HG03460 (cell line): ENCODE measurements around the gene RNF126.
"Not testable (repeated sequence)": the region's sequence is repeated elsewhere in the genome, so short reads cannot be mapped to it uniquely, and the experiment has no call there.

Experiments
- ATAC-seq: cut with Tn5 transposase; IDR thresholded peaks from one replicate; pipeline ENCODE4 v1.9.1; 2021; ENCODE audit not compliant: unreplicated experiment

RNF126 gene

DNA sequence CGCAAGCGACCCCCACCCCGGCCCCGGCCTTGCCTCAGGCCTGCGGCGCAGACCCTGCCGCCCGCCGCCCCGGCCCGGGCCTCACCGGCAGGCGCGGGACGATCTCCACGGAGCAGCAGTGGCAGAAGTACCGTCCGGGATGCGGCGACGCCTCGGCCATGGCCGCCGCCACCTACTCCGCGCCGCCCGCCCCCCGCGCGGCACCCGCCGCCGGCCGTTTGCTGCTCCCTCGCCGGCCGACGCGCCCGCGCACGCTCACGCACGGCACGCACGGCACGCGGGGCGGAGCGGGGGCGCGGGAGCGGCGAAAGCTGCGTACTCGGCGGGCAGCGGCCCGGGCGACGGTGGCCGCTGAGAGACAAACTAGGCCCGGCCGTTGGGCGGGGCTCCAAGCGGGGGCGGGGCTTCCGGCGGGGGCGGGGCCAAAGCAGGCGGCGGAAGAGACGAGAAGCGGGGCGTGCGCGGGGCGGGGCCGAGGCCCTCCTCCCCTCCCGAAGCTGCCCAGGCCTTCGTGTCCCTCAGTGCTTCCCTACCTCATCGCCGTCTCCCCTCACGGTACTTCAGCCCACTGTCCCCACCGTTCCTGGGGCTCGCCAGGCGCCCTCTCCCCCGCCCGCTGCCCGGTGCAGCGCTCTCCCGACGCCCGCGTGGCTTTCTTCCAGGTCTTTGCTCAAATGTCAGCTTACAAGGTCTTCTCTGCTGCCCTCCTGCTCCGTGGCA, at the start of gene RNF126:
TSS of gene RNF126 (minus strand) at position 253 of the 720 bp plus-strand sequence. CDS start at position 160, 93 bp downstream.
- peak; percentile 56 for ATAC-seq

DNA sequence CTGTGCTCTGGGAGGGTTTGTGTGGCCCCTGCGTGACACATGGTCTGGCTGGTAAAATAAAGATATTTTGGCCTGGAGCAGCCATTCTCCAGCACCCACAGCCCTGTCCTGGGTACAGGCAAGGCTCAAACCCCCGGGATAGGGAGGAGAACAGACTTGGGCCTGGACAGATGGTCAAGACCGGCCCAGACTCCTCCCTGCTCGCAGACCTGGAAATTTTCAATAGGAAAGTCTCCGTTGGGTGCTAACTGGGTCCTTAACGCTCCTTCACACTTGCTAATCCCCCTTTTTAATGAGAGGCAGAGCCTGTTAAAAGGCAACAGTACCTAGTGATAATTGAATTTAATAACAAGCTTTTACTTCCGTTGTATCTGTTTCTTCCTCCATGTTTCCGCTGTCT, 48.2 kb upstream of the RNF126 start:
- ATAC-seq: no peak

DNA sequence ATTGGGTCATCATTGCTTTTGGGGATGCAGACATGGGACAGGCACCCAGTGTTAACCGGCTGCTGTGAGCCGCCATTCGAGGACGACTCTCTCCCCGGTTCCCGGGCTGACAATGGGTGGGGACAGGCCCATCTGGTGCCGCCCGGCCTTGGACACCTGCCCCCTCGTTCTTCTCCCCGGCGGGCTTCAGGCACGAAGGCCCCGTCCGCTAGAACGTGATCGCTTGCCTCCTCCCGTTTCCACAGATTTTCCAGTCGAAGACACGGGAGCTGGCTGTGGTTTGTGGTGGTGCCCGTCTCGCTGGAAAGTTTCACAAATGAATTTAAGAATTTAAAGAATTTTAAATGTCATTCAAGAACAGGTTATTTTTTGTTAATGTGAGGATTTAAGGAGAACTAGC, 47.8 kb upstream of the RNF126 start:
- ATAC-seq: no peak

DNA sequence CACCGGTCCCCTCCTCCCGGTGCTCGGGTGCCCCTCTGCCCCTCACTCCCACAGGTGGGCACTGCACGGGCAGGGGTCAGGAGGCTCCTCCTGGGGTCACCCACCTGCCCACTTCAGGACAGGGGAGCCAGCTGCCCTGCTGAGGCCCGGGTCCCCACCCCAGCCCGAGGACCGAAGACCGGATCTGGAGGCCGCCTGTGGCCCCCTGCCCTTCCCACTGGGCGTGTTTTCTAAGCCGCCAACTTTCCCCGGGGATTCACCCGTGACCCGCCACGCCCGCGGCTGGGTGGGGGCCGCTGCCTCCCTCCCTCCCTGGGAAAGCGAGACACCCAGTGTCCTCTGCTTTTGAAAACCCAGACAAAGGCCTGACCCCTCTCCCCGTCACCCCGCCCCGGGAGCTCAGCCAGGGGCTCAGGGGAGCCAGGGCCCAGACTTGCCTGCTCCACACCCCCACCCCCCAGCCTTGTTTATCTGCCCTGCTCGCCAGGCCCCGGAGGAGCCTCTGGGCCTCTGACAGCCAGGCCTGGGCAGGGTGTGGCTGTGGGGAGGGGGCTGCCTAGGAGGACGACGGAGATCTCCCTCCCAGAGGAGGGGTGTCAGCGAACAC, 47.1 kb upstream of the RNF126 start:
- no peak for ATAC-seq

DNA sequence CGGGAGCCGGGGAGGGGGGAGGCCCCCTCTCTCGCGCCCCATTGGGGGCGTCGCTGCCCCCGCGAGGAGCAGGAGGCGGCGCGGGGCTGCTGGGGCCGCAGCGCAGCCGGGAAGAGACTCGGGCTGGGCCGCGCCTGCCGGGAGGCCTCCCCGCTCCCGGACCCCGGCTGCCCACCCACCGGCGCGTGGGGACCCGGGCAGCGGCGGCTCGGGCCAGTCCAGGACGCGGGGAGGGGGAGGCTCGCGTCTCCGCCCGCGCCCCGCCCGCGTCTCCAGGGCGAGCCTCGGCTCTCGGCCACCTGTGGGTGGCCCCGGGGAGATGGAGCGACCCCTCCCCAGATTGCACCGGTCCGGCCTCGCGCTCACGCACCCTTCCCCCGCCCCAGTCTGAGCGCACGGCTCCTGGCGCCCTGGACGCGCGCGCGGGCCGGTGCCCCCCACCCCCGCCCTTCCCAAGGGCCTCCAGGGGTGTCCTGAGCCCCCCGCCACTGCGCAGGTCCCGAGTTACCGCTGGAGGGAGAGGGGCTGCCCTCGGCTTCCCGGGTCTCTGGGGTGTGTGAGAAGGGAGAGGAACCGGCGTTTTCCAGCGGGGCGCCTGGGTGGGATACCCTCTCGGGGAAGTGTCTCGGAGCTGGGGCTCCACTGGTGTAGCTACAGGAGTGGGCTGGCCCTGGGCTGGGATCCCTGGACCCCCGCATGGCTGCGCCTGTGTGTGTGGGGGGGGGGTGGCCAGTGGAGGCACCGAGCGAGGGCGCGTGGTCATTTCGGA, 46.4 kb upstream of the RNF126 start:
- no peak for ATAC-seq

DNA sequence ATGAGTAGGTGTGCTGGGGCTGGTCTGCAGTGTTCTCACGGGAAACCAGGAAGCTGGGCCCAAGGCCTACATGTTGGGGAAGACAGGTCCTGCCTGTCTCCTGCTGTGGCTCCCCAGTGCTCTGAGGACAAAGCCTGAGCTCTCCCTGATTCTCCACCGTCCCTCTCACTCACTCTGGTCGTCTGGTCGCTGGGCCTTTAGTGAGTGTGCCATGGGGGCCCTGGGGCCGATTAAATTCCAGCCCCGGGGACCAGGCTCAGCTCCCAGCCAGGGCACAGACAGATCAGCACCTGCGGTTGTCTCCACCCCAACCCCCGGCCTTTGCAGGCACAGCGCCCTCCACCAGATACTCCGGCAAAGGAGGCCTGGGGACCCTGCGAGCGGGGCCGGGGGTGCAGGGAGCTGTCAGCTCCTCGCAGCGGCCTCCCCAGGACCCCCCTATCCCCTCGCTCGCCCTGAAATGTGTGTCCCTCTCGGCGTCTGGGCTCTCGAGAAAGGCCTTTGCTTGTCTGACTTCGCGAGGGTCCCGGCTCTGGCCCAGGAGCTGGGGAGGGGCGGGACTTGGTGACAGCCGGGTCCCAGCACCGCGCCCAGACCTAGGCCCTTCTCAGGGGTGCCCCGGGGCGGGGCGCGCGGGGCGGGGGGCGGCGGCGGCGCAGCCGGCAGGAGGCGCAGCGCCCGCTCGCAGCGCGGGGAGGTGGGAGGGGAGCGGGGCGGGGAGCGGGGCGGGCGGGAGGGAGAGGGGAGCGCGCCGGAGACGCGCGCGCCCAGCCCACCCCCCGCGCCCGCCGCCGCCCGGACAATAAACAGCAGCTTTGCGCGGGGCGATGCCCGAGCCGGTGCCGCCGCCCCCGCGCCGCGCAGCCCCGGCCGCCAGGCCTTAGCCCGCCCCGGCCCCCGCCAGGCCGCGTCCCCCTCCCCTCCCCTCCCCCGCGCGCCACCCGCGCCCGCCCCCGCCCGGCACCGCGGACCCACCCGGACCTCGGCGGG, 45.4 kb upstream of the RNF126 start, which contains the start of gene PALM:
TSS of gene PALM (plus strand) at position 782 of the 990 bp plus-strand sequence. CDS start 212 bp downstream, outside the sequence.
- no peak for ATAC-seq

DNA sequence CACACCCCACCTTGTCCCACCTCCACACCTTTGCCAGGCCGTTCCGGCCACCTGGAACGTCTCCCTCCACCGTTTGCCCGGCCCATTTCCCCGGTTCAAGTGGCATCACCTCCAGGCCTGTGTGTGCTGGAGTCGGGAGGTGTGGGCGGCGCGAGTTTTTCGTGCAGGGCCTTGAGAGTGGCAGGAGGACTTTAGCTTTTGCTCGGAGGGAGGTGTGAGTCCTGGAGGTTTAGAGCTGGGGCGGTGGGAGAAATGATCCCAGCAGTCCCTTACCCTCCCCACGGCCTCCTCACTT, 41.4 kb upstream of the RNF126 start:
- no peak for ATAC-seq

DNA sequence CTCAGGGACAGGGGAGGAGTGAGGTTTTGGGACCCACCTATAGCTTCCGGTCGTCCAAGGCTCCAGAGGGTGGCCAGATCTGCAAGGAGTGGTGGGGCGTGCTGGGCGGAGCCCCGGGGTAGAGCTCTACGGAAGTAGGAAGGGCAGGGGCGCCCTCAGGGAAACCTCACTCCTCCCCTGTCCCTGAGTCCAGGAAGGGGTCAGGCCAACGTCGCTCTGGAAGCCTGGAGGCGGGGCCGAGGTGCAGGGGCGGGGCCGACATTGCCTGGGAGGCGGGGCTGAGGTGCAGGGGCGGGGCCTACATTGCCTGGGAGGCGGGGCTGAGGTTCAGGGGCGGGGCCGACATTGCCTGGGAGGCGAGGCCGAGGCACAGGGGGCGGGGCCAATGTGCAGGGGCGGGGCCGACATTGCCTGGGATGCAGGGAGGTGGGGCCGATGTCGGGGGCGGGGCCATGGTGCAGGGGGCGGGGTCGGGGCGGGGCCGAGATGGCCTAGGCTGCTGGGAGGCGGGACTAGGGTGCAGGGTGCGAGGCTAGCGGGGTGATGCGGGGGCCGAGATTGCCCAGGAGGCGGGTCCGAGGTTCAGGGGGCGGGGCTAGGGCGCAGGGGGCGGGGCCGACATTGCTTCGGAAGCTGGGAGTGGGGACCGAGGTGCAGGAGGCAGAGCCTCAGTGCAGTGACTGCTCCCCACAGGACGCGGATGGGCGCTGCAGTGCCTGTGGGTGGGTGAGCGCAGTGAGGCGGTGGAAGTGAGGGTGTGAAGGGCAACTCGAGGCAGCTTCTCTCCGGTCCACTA, 40.8 kb upstream of the RNF126 start:
- ATAC-seq: no peak

DNA sequence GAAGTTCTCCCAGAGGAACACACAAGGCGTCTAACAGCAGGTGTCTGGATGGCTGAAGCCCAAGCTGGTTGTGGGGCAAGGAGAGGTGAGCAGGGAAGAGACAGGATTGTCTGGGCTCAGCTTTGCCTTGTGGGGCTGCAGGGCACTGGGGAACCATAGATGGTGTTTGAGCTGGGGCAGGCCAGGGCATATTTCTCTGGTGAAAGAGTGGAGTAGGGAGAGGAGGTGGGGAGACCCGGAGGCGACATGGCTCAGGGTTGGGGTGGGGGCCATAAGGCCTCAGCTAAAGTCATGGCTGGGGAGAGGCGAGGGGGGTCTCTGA, 40.3 kb upstream of the RNF126 start:
- no peak for ATAC-seq

DNA sequence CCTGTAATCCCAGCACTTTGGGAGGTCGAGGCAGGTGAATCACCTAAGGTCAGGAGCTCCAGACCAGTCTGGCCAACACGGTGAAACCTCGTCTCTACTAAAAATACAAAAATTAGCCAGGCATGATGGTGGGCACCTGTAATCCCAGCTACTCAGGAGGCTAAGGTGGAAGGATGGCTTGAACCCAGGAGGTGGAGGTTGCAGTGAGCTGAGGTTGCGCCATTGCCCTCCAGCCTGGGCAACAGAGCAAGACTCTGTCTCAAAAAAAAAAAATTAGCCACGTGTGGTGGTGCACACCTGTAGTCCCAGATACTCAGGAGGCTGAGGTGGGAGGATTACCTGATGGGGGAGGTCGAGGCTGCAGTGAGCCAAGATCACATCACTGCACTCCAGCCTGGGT, 39.8 kb upstream of the RNF126 start:
- not testable (repeated sequence) for ATAC-seq

DNA sequence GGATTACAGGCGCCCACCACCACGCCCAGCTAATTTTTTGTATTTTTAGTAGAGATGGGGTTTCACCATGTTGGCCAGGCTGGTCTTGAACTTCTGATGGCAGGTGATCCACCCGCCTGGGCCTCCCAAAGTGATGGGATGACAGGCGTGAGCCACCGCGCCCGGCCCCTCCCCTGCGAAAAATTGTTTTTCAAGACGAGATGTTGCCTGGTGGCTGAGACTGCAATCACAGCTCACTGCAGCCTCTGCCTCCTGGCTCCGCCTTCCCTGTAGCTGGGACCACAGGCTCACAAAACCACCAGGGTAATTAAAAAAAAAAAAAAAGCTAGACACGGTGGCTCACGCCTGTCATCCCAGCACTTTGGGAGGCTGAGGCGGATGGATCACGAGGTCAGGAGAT, 36.9 kb upstream of the RNF126 start:
- not testable (repeated sequence) for ATAC-seq

DNA sequence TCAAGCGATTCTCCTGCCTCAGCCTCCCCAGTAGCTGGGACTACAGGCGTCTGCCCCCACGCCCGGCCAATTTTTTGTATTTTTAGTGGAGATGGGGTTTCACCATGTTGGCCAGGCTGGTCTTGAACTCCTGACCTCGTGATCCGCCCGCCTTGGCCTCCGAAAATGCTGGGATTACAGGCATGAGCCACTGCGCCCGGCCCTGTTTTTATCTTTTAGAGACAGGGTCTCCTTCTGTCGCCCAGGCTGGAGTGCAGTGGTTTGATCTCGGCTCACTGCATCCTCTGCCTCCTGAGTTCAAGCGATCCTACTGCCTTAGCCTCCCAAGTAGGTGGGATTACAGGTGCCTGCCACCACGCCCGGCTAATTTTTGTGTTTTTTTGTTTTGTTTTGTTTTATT, 35.5 kb upstream of the RNF126 start:
- not testable (repeated sequence) for ATAC-seq

DNA sequence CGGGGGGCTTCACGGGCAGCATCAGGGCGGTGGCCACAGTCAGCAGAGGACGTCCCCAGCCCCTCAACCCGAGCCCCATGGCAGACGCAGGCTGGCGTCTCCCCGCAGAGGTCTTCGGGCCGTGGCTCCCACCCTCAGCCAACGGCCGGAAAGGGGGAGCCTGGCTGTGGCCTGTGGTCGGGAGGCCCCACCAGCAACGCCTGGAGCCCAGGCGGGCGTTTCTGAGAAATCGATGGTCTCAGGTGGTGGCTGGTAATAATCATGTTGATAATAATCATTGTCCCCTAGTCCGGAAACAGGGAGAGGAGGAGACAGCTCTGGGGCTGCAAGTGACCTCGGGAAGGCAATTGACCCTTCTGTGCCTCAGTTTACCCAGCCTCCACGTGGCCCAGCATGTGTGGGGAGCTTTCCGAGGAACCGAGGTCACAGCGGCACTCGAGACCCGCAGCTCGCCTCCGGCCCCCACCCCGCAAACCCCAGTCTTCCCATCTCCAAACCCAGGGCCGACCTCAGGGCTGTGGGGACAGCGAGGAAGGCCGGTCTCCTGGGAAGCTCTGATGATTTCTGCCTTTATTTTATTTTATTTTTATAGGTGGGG, 32.4 kb upstream of the RNF126 start, which contains the start of gene PRSS57:
TSS of gene PRSS57 (minus strand) at position 101 of the 598 bp plus-strand sequence. CDS start at position 79, 22 bp downstream.
- ATAC-seq: no peak

DNA sequence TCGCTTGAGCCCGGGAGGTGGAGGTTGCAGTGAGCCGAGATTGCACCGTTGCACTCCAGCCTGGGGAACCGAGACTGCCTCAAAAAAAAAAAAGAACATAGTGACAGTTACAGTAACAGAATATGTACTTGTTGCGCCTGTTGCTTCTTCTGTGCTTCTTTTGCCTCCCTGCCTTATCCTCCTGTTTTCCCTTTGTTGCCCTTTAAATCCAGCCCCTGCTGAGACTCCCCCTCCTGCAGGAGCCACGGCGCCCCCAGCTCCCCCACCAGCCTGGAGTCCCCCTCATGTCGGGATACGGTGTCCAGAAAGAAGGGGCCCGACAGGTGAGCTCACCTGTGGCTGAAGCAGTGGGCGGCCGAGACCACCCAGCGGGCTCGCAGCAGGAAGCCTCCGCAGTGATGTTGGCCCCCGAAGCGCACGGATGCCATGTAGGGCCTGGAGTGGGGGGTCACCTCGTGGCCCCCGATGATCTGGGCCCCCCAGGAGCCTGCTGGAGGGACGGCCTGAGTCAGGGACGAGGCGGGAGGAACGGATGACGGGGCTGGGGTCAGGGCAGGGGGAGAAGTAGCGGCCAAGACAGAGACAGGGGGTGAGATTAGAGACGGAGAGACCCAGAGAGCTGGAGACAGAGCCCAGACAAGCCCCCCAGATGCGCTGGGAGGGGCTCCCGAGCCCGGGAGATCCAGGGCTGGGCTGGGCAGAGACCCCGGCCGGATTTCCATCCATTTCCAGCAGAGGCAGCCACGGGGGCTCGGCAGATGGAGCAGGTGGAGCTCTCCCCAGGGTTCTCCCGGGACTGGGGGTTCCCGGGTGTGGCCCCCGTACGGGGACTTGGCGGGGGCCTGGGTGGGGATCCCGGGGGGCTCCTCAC, 31.7 kb upstream of the RNF126 start:
- ATAC-seq: no peak

DNA sequence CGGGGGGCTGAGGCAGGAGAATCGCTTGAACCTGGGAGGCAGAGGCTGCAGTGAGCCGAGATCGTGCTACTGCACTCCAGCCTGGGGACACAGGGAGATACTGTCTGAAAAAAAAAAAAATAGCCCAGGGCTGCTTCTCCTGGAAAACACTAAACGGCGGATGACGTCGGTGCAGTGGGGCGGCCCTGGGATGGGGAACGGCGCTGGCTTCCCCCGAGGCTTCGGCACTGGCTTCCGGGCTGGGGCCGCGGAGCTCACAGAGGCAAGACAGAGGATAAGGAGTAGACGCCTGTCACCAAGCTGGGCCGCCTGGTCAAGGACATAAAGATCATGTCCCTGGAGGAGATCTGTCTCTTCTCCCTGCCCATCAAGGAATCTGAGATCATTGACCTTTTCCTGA, 27.2 kb upstream of the RNF126 start:
- no peak for ATAC-seq

DNA sequence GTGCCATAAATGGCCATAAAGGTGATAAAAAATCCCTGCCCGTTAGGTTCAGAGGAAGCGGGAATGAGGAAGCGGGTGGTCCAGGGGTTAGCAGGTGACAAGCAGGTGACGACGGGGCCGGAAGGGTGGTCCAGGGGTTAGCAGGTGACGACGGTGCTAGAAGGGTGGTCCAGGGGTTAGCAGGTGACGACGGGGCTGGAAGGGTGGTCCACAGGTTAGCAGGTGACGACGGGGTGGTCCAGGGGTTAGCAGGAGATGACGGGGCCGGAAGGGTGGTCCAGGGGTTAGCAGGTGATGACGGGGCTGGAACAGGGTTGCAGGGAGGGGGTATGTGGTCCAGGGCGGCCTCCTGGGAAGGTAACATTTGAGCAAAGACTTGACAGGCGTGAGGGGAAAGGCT, 26.0 kb upstream of the RNF126 start:
- ATAC-seq: no peak

DNA sequence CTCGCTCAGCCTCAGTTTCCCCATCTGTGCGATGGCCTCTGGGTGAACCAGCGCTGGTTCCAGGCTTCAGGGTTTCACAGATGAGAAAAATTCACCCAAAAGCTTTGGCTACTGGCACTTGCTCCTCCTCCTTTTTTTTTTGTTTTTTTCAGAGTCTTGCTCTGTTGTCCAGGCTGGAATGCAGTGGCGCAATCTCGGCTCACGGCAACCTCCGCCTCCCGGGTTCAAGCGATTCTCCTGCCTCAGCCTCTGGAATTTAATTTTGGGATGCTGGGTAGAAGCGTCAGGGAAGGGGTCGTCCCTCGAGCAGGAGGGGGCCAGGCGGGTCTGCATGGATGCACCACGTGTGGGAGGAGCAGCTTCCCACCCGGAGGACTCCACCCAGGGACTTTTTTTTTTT, 25.2 kb upstream of the RNF126 start:
- no peak for ATAC-seq

DNA sequence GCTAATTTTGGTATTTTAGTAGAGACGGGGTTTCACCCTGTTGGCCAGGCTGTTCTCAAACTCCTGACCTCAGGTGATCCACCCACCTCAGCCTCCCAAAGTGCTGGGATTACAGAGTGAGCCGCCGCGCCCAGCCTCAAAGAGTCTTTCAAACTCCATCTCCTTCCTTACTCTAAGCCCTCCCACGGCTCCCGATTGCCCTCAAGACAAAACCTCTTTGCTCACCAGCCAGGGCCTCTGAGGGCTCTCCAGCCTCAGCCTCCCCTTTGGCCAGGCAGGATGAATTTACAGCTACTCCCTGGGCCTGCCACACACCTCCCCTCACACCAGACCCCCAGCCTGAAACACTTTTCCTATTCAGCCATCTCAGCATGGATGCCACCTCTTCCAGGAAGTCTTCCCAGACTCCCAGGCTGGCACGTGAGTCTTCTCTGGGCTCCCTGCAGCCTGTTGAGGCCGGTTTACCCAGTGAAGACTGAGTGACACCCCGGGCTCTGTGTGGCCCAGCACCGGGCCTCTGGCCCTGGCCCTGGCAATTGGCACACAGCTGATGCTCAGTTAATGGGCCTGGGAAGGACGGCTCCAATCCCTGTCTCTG, 24.7 kb upstream of the RNF126 start:
- ATAC-seq: no peak
